Measurements from ENCODE around the gene PPP1R2. TPM values are rescaled to one million over a fixed set of nuclear protein-coding genes. Genes with fewer than 3 reads are reported as not detected.

PPP1R2 gene
- total and polyA plus RNA-seq, 8 donors, result 39.0 to 65.7 (median 55.7) TPM

GRCh38 chr3:195580744-195581443 lies 37.8 kb upstream of the PPP1R2 start:
- ATAC-seq, result no peak
- DNase-seq, result no peak

DNA sequence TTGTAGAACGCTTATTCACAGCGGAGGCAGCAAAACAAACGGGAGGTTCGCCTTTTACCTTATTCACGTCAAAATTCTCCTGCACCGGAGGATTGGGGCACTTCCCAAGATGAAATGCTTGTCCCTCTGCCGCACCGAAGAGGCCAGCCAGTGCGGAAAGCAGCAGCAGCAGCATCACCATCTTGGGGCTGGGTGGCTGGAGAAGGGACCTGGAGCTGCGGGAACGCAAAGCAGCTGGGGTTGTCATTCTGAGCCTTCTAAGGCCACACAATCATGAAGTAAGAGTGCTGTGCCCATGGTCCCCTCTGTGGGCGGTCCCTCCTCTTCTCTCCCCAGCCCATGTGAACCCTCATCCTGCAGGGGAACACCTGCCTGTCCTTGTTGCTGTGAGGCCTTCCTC lies 36.2 kb upstream of the PPP1R2 start:
- Histone ChIP-seq H3K27ac (no peak overlapping the region), H3K27me3 (no peaks in the 10 kb centered on the region), H3K9me3 (no peaks in the 10 kb centered on the region), H3K36me3 (no peaks in the 10 kb centered on the region), H3K4me3 (no peak overlapping the region), H3K4me1 (no peaks in the 10 kb centered on the region)
- ATAC-seq (no peak), DNase-seq (no peak)
- TF ChIP-seq, protein P1, sequence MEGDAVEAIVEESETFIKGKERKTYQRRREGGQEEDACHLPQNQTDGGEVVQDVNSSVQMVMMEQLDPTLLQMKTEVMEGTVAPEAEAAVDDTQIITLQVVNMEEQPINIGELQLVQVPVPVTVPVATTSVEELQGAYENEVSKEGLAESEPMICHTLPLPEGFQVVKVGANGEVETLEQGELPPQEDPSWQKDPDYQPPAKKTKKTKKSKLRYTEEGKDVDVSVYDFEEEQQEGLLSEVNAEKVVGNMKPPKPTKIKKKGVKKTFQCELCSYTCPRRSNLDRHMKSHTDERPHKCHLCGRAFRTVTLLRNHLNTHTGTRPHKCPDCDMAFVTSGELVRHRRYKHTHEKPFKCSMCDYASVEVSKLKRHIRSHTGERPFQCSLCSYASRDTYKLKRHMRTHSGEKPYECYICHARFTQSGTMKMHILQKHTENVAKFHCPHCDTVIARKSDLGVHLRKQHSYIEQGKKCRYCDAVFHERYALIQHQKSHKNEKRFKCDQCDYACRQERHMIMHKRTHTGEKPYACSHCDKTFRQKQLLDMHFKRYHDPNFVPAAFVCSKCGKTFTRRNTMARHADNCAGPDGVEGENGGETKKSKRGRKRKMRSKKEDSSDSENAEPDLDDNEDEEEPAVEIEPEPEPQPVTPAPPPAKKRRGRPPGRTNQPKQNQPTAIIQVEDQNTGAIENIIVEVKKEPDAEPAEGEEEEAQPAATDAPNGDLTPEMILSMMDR (IDR thresholded peaks at IDR 0.05), result no peak
- intact Hi-C loops (cut with DNase I), result no loop called here

More at GRCh38 chr3:195580744-195581443, 37.8 kb upstream of the PPP1R2 start:
- intact Hi-C loops (cut with DNase I), result no loop called here
- Histone ChIP-seq H3K4me3 (no peak overlapping the region), H3K27me3 (peaks cover 0 to 8% of the 10 kb centered on the region in 2 donors), H3K4me1 (no peaks in the 10 kb centered on the region), H3K9me3 (no peaks in the 10 kb centered on the region), H3K27ac (no peak overlapping the region), H3K36me3 (no peaks in the 10 kb centered on the region)
- TF ChIP-seq, protein P1 (IDR thresholded peaks at IDR 0.05), result no peak

GRCh38 chr3:195578565-195578964 lies 35.4 kb upstream of the PPP1R2 start:
- no peak overlapping the region for H3K4me3 ChIP-seq
- ATAC-seq (no peak), DNase-seq (no peak)
- intact Hi-C loops (cut with DNase I), result no loop called here
- no peaks in the 10 kb centered on the region for H3K27me3 ChIP-seq
- H3K27ac ChIP-seq, result no peak overlapping the region
- no peaks in the 10 kb centered on the region for H3K4me1 ChIP-seq
- TF ChIP-seq, protein P1 (IDR thresholded peaks at IDR 0.05), result no peak
- no peaks in the 10 kb centered on the region for H3K9me3 ChIP-seq
- no peaks in the 10 kb centered on the region for H3K36me3 ChIP-seq

- DNase-seq (no peak), ATAC-seq (no peak)
- no peaks in the 10 kb centered on the region for H3K36me3 ChIP-seq
- H3K27me3 ChIP-seq, result no peaks in the 10 kb centered on the region
- intact Hi-C loops (cut with DNase I), result no loop called here
- no peak overlapping the region for H3K27ac ChIP-seq
- H3K9me3 ChIP-seq, result no peaks in the 10 kb centered on the region
- TF ChIP-seq, protein P1 (IDR thresholded peaks at IDR 0.05), result no peak
- no peak overlapping the region for H3K4me3 ChIP-seq
- H3K4me1 ChIP-seq, result no peaks in the 10 kb centered on the region
Observed at GRCh38 chr3:195577645-195578177, 34.6 kb upstream of the PPP1R2 start.

DNA sequence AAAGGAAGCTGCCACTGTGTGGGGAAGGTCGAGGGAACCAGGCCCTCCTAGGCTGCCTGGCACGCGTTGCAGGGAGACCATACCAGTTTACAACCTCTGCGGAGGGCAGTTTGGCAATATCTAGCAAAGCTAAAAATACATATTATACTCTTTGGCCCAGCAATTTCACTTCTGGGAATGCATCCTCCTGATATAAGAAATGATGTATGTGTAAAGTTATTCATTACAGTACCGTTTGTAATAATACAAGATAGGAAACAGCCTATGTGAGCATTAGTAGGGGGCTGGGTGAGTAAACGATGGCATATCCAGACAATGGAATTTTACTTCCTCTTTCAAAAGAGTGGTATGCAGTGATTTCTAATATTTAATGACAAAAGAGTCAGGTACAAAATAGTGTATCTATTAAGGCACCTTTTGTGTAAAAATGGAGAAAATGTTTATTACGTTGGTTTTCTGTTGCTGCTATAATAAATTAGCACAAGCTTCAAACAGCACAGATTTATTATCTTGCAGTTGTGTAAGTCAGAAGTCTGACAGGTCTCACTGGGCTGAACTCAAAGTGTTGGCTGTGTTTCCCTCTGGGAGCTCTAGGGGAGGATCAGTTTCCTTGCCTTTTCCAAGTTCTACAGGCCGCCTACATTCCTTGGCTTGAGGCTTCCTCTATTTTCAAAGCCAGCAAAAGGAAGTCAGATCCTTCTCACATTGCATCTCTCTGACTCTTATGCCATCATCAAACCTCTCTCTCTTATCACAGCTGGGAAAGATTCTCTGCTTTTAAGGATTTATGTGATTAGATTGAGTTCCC lies 31.6 kb upstream of the PPP1R2 start:
- ATAC-seq (no peak), DNase-seq (no peak)
- Histone ChIP-seq H3K9me3 (no peaks in the 10 kb centered on the region), H3K4me1 (no peaks in the 10 kb centered on the region), H3K27ac (no peak overlapping the region), H3K4me3 (no peak overlapping the region), H3K36me3 (no peaks in the 10 kb centered on the region), H3K27me3 (no peaks in the 10 kb centered on the region)
- intact Hi-C loops (cut with DNase I), result no loop called here
- TF ChIP-seq, protein P1 (IDR thresholded peaks at IDR 0.05), result no peak

Measured in left lung (tissue), 10 donors.